CMK (cell line): ENCODE data around the gene CEP104.

Experiments
- DNase-seq: peaks from one replicate; pipeline ENCODE4 v3.0.0-alpha.2; 2010; ENCODE audit warnings: low read depth

Gene CEP104

GRCh38 chr1:3762873-3763228 lies 94.2 kb downstream of the CEP104 start:
- no peak for DNase-seq

DNA sequence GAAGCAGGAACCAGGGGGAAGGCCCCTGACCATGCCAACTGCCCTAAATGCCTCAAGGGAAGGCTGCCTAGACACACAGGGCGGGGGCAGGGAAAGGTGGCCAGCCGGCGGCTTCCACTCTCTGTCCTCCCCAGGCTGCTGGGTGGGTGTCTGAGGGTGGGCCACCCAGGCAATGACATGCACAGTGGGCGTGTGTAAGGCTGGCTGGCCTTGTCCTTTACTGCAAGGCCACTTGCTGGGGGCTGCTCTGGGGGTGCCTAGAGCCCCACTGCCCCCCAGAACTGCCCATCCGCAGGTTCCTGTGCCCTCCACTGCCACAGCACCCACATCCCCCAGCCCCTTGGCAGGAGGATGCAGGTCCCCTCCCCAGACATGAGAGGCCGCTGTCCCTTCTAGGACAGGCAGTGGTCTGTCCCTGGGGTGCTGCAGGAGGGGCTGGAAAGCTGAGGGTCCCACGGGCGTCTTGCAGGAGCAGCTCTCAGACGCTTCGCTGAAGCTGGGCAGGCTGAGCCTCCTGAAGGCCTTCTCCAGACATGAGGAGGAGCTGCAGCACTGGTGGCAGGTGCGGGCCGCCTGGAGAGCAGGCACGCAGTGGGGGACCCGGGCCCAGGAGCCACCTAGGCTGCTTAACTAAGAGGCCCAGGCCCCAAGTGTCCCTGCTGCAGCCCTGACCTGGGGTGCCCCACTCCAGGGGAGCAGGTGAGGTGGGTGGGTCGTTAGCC lies 94.7 kb downstream of the CEP104 start:
- no peak for DNase-seq
